Neural progenitor cell (in vitro differentiated cells): ENCODE measurements around the gene ERC1.

ENCODE experiments used
- EZH2 ChIP-seq: fragments of 200-600 bp; sonication (generic); IDR thresholded peaks from 2 replicates; pipeline ENCODE4 v1.6.1; 2017; ENCODE audit warnings: antibody characterized with exemption, mild to moderate bottlenecking, moderate library complexity
- TF ChIP-seq, protein P1 (sequence below): fragments of 200-600 bp; sonication (generic); IDR thresholded peaks from 2 replicates; pipeline ENCODE4 v1.5.1; 2017; ENCODE audit warnings: antibody characterized with exemption, mild to moderate bottlenecking

DNA sequence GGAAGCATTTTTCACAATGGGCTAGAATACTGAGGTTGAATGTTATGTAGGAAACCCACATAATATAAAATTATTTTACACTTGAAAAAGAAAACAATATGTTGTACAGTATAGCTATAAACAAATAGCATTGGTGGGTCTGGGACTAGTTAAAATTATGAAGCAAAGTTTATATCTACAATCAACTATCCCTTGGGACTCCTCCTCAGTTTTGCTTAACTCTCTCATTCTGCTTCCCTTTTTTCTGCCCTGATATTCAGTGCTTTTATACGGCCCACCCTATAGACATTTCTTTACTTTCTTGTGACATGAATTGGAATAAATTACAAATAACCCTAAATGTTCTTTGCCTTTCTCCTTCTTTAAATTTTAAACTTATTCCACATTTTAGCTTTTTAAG lies 302.9 kb downstream of the ERC1 start:
- no peak for TF ChIP-seq EZH2
- TF ChIP-seq, protein P1, sequence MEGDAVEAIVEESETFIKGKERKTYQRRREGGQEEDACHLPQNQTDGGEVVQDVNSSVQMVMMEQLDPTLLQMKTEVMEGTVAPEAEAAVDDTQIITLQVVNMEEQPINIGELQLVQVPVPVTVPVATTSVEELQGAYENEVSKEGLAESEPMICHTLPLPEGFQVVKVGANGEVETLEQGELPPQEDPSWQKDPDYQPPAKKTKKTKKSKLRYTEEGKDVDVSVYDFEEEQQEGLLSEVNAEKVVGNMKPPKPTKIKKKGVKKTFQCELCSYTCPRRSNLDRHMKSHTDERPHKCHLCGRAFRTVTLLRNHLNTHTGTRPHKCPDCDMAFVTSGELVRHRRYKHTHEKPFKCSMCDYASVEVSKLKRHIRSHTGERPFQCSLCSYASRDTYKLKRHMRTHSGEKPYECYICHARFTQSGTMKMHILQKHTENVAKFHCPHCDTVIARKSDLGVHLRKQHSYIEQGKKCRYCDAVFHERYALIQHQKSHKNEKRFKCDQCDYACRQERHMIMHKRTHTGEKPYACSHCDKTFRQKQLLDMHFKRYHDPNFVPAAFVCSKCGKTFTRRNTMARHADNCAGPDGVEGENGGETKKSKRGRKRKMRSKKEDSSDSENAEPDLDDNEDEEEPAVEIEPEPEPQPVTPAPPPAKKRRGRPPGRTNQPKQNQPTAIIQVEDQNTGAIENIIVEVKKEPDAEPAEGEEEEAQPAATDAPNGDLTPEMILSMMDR, result no peak
